CD8-positive, alpha-beta memory T cell (primary cell): ENCODE measurements around the gene PTGIS. TPM values are rescaled to one million over a fixed set of nuclear protein-coding genes. Genes with fewer than 3 reads are reported as not detected.

Experiments
- CTCF ChIA-PET: fragments of 350-600 bp; sonication (Branson Sonifier 250); formaldehyde crosslinking; loops from one replicate; lab custom pipeline; 2021; ENCODE audit warnings: antibody characterized with exemption; lab: Charles Lee
- POLR2A ChIA-PET: fragments of 350-600 bp; sonication (Branson Sonifier 250); formaldehyde crosslinking; loops from one replicate; lab custom pipeline; 2021; ENCODE audit warnings: antibody characterized with exemption; lab: Charles Lee
- DNase-seq, 5 donors: peaks; one replicate each; pipeline versions ENCODE4 v3.0.0 to v3.0.0-alpha.2; 2020 to 2022; ENCODE audit warnings: mixed read lengths in 1 of 5
- H3K27ac ChIP-seq: one replicate; pipeline ENCODE4 v1.7.0; 2013; ENCODE audit warnings: low read depth, mild to moderate bottlenecking, low read length, moderate library complexity
- H3K27me3 ChIP-seq: 2 replicates; pipeline ENCODE4 v1.7.0; 2013; ENCODE audit warnings: low read length, mild to moderate bottlenecking; ENCODE audit not compliant: insufficient read depth, poor library complexity, severe bottlenecking
- H3K36me3 ChIP-seq: 2 replicates; pipeline ENCODE4 v1.7.0; 2013; ENCODE audit warnings: mild to moderate bottlenecking, low read length, moderate library complexity; ENCODE audit not compliant: insufficient read depth
- H3K4me1 ChIP-seq: 2 replicates; pipeline ENCODE4 v1.7.0; 2013; ENCODE audit warnings: mild to moderate bottlenecking, low read length, moderate library complexity; ENCODE audit not compliant: insufficient read depth
- H3K4me3 ChIP-seq: 2 replicates; pipeline ENCODE4 v1.7.0; 2013; ENCODE audit warnings: mild to moderate bottlenecking, low read length
- H3K9me3 ChIP-seq: 2 replicates; pipeline ENCODE4 v1.7.0; 2013; ENCODE audit warnings: mild to moderate bottlenecking, low read length
- H3K27ac Mint-ChIP-seq, 8 donors: one replicate each; pipeline ENCODE4 v1.8.0; 2020 to 2021; ENCODE audit warnings: mixed read lengths in 8 of 8, mild to moderate bottlenecking in 6 of 8, inconsistent platforms in 3 of 8, moderate library complexity in 3 of 8
- H3K27me3 Mint-ChIP-seq, 2 donors: one replicate each; pipeline ENCODE4 v1.8.0; 2020 to 2021; ENCODE audit warnings: mixed read lengths in 2 of 2, mild to moderate bottlenecking in 1 of 2, moderate library complexity in 1 of 2
- H3K36me3 Mint-ChIP-seq, 3 donors: one replicate each; pipeline ENCODE4 v1.8.0; 2020 to 2021; ENCODE audit warnings: mixed read lengths in 3 of 3, inconsistent platforms in 1 of 3, mild to moderate bottlenecking in 1 of 3
- H3K4me1 Mint-ChIP-seq, 3 donors: one replicate each; pipeline ENCODE4 v1.8.0; 2020 to 2021; ENCODE audit warnings: mixed read lengths in 3 of 3, inconsistent platforms in 1 of 3, mild to moderate bottlenecking in 1 of 3
- H3K4me3 Mint-ChIP-seq, 7 donors: one replicate each; pipeline ENCODE4 v1.8.0; 2020 to 2021; ENCODE audit warnings: mixed read lengths in 7 of 7, mild to moderate bottlenecking in 6 of 7, moderate library complexity in 4 of 7, inconsistent platforms in 2 of 7
- H3K9me3 Mint-ChIP-seq, 5 donors: one replicate each; pipeline ENCODE4 v1.8.0; 2020 to 2022; ENCODE audit warnings: mixed read lengths in 5 of 5, mild to moderate bottlenecking in 3 of 5, moderate library complexity in 2 of 5, inconsistent platforms in 1 of 5
- polyA plus RNA-seq: library from polyadenylated mRNA; unstranded; fragments of 300-500 nt; fragmentation: Illumina TruSeq; gene quantifications from one replicate; pipeline ENCODE4 v1.2.3, GENCODE V29; 2021
- total RNA-seq, 2 experiments: library from RNA; stranded (reverse); gene quantifications; one replicate each; pipeline ENCODE4 v1.2.3, GENCODE V29; 2021

Gene PTGIS
- total and polyA plus RNA-seq, 3 experiments from 2014 or later: 0.15 to 7.8 (median 7.6) TPM

- no peak overlapping the region for H3K27ac ChIP-seq
- no peak overlapping the region for H3K27ac Mint-ChIP-seq
- POLR2A ChIA-PET: no interaction called here
Measured at GRCh38 chr20:49543858-49544437, 24.0 kb downstream of the PTGIS start.

GRCh38 chr20:49543071-49543857 is 24.7 kb downstream of the PTGIS start:
- H3K4me1 Mint-ChIP-seq: peaks cover 2 to 4% (median 3%) of the 10 kb centered on the region in 3 donors
- peaks cover 0 to 8% (median 0%) of the 10 kb centered on the region in 3 donors for H3K36me3 Mint-ChIP-seq
- Histone ChIP-seq H3K9me3 (no peaks in the 10 kb centered on the region), H3K36me3 (no peaks in the 10 kb centered on the region), H3K27ac (no peak overlapping the region), H3K27me3 (no peaks in the 10 kb centered on the region), H3K4me3 (no peak overlapping the region), H3K4me1 (no peaks in the 10 kb centered on the region)
- peak overlapping the region in 1 of 8 donors; percentile 58 for H3K27ac Mint-ChIP-seq
- no peak for DNase-seq
- no peak overlapping the region for H3K4me3 Mint-ChIP-seq
- peaks cover 2 to 4% of the 10 kb centered on the region in 2 donors for H3K27me3 Mint-ChIP-seq
- ChIA-PET CTCF (interaction anchor here (0.8 to 8.0 kb wide), 6 partner anchors 15 to 78 kb away, joined by 3 to 62 read pairs (median 4); no protein-coding TSS in a partner anchor), POLR2A (no interaction called here)
- H3K9me3 Mint-ChIP-seq: peaks cover 4 to 14% (median 5%) of the 10 kb centered on the region in 5 donors

More at GRCh38 chr20:49543858-49544437, 24.0 kb downstream of the PTGIS start:
- Mint-ChIP-seq H3K4me1 (peaks cover 2 to 4% (median 3%) of the 10 kb centered on the region in 3 donors), H3K36me3 (peaks cover 0 to 8% (median 0%) of the 10 kb centered on the region in 3 donors), H3K27me3 (peaks cover 2 to 4% of the 10 kb centered on the region in 2 donors), H3K9me3 (peaks cover 4 to 14% (median 5%) of the 10 kb centered on the region in 5 donors), H3K4me3 (no peak overlapping the region)
- H3K4me3 ChIP-seq: no peak overlapping the region
- CTCF ChIA-PET: interaction anchor here (8.0 kb wide), 1 partner anchor 65 kb away, joined by 62 read pairs; no protein-coding TSS in a partner anchor
- H3K4me1 ChIP-seq: no peaks in the 10 kb centered on the region
- H3K27me3 ChIP-seq: no peaks in the 10 kb centered on the region
- no peaks in the 10 kb centered on the region for H3K36me3 ChIP-seq
- no peak for DNase-seq
- no peaks in the 10 kb centered on the region for H3K9me3 ChIP-seq

DNA sequence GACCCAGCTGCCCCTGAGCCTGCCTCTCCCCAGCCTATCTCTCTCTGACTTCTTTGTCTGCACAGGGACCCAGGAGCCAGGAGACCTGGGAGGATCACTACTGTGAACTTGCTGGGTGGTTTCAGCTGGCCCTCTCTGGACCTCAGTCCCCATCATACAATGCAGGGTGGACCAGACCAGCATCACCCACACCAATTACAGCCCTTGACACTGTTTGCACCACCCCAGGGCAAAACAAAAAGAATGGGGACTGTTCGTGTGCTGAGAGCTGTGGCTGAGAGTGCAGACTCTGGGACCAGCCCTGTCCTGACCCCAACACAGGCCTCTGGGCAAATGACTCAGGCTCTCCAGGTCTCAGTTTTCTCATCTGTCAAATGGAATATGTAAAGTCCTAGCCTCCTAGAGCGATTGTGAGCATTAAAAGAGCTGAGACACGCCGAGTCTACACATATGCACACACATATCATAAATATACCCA is 25.4 kb downstream of the PTGIS start:
- ChIA-PET CTCF (interaction anchor here (0.8 to 8.0 kb wide), 10 partner anchors 10 to 78 kb away, joined by 3 to 62 read pairs (median 4); no protein-coding TSS in a partner anchor), POLR2A (no interaction called here)
- Mint-ChIP-seq H3K36me3 (peaks cover 0 to 8% (median 0%) of the 10 kb centered on the region in 3 donors), H3K9me3 (peaks cover 4 to 14% (median 5%) of the 10 kb centered on the region in 5 donors), H3K27me3 (peaks cover 2 to 7% of the 10 kb centered on the region in 2 donors), H3K4me1 (peaks cover 2 to 4% (median 3%) of the 10 kb centered on the region in 3 donors), H3K4me3 (no peak overlapping the region), H3K27ac (no peak overlapping the region)
- H3K4me3 ChIP-seq: no peak overlapping the region
- DNase-seq: no peak
- no peaks in the 10 kb centered on the region for H3K9me3 ChIP-seq
- no peak overlapping the region for H3K27ac ChIP-seq
- H3K27me3 ChIP-seq: no peaks in the 10 kb centered on the region
- H3K36me3 ChIP-seq: no peaks in the 10 kb centered on the region
- no peaks in the 10 kb centered on the region for H3K4me1 ChIP-seq

DNA sequence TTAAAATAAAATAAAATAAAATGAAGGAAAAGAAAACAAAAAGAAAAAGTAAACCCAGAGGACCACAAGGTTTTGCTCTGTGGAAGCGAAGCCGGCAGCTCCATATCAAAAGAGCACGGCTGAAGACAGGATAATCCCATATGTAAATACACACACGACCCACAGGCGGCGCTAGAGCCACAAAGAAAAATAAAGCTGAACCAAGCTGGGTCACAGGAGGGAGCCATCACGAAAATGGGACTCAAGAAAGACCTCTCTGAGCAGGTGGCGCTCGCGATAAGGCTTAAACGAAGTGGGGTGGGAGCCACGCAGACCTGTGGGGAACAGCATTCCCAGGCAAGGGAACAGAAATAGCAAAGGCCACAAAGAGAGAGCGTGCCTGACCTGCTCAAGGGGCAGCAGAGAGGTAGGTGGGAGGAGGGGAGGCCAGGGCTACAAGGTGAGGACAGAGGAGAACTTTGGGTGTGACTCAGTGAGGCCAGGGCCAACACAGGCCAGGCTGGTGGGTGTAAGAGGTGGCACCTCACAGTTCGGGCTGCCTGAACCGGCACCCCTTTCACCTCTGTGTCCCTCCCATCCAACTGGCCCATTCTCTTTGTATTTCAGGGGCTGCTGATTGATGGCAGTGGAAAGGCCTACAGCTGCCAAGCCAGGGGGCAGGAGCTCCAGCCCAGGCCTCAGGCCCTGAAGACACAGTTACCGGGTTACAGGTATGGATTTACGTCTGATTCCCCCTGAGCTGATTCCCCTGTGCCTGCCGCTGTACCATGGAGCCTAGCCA is 26.0 kb downstream of the PTGIS start:
- no peak overlapping the region for H3K4me3 Mint-ChIP-seq
- peaks cover 2 to 4% (median 3%) of the 10 kb centered on the region in 3 donors for H3K4me1 Mint-ChIP-seq
- peaks cover 4 to 14% (median 5%) of the 10 kb centered on the region in 5 donors for H3K9me3 Mint-ChIP-seq
- peaks cover 4 to 7% of the 10 kb centered on the region in 2 donors for H3K27me3 Mint-ChIP-seq
- H3K27ac Mint-ChIP-seq: peak overlapping the region in 2 of 8 donors; percentile 34 to 53
- DNase-seq: peak; percentile 17 to 70 (median 43)
- no peak overlapping the region for H3K27ac ChIP-seq
- no peak overlapping the region for H3K4me3 ChIP-seq
- ChIA-PET CTCF (interaction anchor here (0.8 to 8.0 kb wide), 16 partner anchors 11 to 416 kb away, joined by 3 to 62 read pairs (median 4); no protein-coding TSS in a partner anchor), POLR2A (no interaction called here)
- H3K9me3 ChIP-seq: no peaks in the 10 kb centered on the region
- H3K36me3 ChIP-seq: no peaks in the 10 kb centered on the region
- peaks cover 0 to 8% (median 0%) of the 10 kb centered on the region in 3 donors for H3K36me3 Mint-ChIP-seq
- no peaks in the 10 kb centered on the region for H3K27me3 ChIP-seq
- H3K4me1 ChIP-seq: no peaks in the 10 kb centered on the region

DNA sequence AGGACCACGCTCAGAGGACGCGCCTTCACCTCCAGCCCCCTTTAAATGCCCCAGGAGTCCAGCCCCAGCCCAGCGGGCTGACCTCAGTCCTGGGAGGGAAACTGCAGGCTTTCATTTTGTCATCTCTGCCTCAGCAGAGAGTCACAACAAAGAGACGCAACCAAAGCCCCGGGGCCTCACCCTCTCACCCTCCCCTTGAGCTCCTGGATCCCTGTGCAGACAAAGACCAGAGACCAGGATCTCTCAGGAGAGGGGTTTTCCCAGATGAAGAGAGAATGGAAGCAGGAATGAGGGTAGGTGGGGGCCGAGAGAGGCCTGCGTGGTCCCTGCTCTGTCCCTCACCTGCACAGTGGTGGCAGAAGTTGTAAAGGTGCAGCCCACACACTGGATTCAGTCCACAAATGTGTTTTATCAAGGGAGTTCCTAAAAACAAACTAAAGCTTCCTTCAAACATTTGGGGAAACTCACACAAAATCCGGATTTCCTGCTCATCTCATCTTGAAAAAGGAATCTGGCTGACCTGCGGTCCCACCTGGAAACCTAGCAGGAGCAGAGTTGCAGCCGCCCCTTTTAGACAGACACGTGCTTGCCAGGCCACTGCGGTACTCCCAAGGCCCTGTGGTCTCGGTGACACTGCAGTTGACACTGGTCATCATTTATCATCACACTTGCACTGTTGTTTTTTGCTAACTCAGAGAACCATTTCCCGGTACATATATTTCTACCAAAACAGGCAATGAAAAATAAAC is 27.1 kb downstream of the PTGIS start:
- Mint-ChIP-seq H3K9me3 (peaks cover 4 to 14% (median 5%) of the 10 kb centered on the region in 5 donors), H3K36me3 (peaks cover 0 to 8% (median 0%) of the 10 kb centered on the region in 3 donors), H3K27ac (no peak overlapping the region), H3K27me3 (peaks cover 6 to 7% of the 10 kb centered on the region in 2 donors), H3K4me3 (no peak overlapping the region), H3K4me1 (peaks cover 2 to 4% (median 3%) of the 10 kb centered on the region in 3 donors)
- H3K9me3 ChIP-seq: no peaks in the 10 kb centered on the region
- H3K27me3 ChIP-seq: no peaks in the 10 kb centered on the region
- H3K4me1 ChIP-seq: no peaks in the 10 kb centered on the region
- no peak for DNase-seq
- H3K36me3 ChIP-seq: no peaks in the 10 kb centered on the region
- POLR2A ChIA-PET: no interaction called here
- CTCF ChIA-PET: interaction anchor here (1.1 to 8.0 kb wide), 10 partner anchors 12 to 417 kb away, joined by 3 to 62 read pairs (median 4); no protein-coding TSS in a partner anchor
- no peak overlapping the region for H3K27ac ChIP-seq
- no peak overlapping the region for H3K4me3 ChIP-seq

GRCh38 chr20:49540232-49540620 is 27.7 kb downstream of the PTGIS start:
- CTCF ChIA-PET: interaction anchor here (0.6 to 8.0 kb wide), 2 partner anchors 69 to 426 kb away, joined by 3 to 62 read pairs; no protein-coding TSS in a partner anchor
- no peaks in the 10 kb centered on the region for H3K4me1 ChIP-seq
- POLR2A ChIA-PET: no interaction called here
- H3K27ac ChIP-seq: no peak overlapping the region
- no peaks in the 10 kb centered on the region for H3K27me3 ChIP-seq
- H3K4me1 Mint-ChIP-seq: peaks cover 3 to 5% (median 4%) of the 10 kb centered on the region in 3 donors
- peaks cover 4 to 9% of the 10 kb centered on the region in 2 donors for H3K27me3 Mint-ChIP-seq
- no peak overlapping the region for H3K4me3 Mint-ChIP-seq
- no peak for DNase-seq
- peaks cover 0 to 2% (median 0%) of the 10 kb centered on the region in 3 donors for H3K36me3 Mint-ChIP-seq
- no peak overlapping the region for H3K4me3 ChIP-seq
- no peaks in the 10 kb centered on the region for H3K36me3 ChIP-seq
- peaks cover under 1 to 10% (median 2%) of the 10 kb centered on the region in 5 donors for H3K9me3 Mint-ChIP-seq
- peak overlapping the region in 1 of 8 donors; percentile 81 for H3K27ac Mint-ChIP-seq
- H3K9me3 ChIP-seq: no peaks in the 10 kb centered on the region
